GM12878 (cell line): ENCODE data around the gene SEMA4D. TPM values are rescaled to one million over a fixed set of nuclear protein-coding genes. Genes with fewer than 3 reads are reported as not detected.

Experiments
- ATAC-seq: fragments of 200-7000 bp; cut with Tn5 transposase; 3 replicates; pipeline ENCODE4 v1.9.1; 2020; ENCODE audit warnings: mild to moderate bottlenecking, moderate library complexity
- BruUV-seq: library from RNA; stranded (reverse); fragments of 400-500 nt; replicated peaks from 2 replicates; lab custom pipeline; 2021; lab: Mats Ljungman, UMichigan
- CTCF ChIA-PET: fragments of 300-600 bp; sonication (Branson Sonifier 250); formaldehyde crosslinking; extraction: SDS; loops from one replicate; lab custom pipeline; 2021; ENCODE audit warnings: inconsistent platforms; lab: Yijun Ruan, JAX
- POLR2A ChIA-PET: fragments of 350-600 bp; formaldehyde crosslinking; extraction: SDS; loops from one replicate; lab custom pipeline; 2021; ENCODE audit warnings: inconsistent platforms; lab: Charles Lee
- RAD21 ChIA-PET: fragments of 300-600 bp; sonication (Branson Sonifier 250); formaldehyde crosslinking; loops from one replicate; lab custom pipeline; 2023; ENCODE audit warnings: antibody characterized with exemption; ENCODE audit not compliant: unreplicated experiment; lab: Charles Lee
- SMC1A ChIA-PET: fragments of 300-600 bp; sonication (Branson Sonifier 250); formaldehyde crosslinking; loops from one replicate; lab custom pipeline; 2023; ENCODE audit not compliant: unreplicated experiment, uncharacterized antibody; lab: Charles Lee
- DNase-seq: peaks from one replicate; pipeline ENCODE4 v3.0.0-alpha.2; 2011; ENCODE audit warnings: low read depth, low spot score
- FAIRE-seq: peaks from 3 replicates; lab custom pipeline; 2011; peaks lifted over from hg19 to GRCh38; lab: Jason Lieb, UNC
- H2AFZ ChIP-seq: 2 replicates; pipeline ENCODE4 v1.6.0; 2011; ENCODE audit warnings: low read depth, low read length, control low read depth; ENCODE audit not compliant: control insufficient read depth
- H3K27ac ChIP-seq: 2 replicates; pipeline ENCODE4 v1.5.1; 2011; ENCODE audit warnings: control low read depth; ENCODE audit not compliant: control insufficient read depth, insufficient read depth
- H3K27me3 ChIP-seq, 2 experiments: replicated peaks in 1 of 2; 2 replicates each; pipeline versions ENCODE4 v1.6.0 to v1.6.1; 2011; ENCODE audit warnings: low read length in 1 of 2; ENCODE audit not compliant: control insufficient read depth in 2 of 2, insufficient read depth in 2 of 2
- H3K36me3 ChIP-seq, 2 experiments: 2 replicates each; pipeline ENCODE4 v1.5.1; 2011; ENCODE audit warnings: low read length in 1 of 2; ENCODE audit not compliant: control insufficient read depth in 2 of 2, insufficient read depth in 2 of 2
- H3K4me1 ChIP-seq: 2 replicates; pipeline ENCODE4 v1.6.1; 2011; ENCODE audit warnings: mild to moderate bottlenecking, low read length, moderate library complexity, mixed read lengths; ENCODE audit not compliant: control insufficient read depth, insufficient read depth
- H3K4me2 ChIP-seq: 2 replicates; pipeline ENCODE4 v1.6.0; 2011; ENCODE audit warnings: control low read depth; ENCODE audit not compliant: control insufficient read depth, insufficient read depth
- H3K4me3 ChIP-seq: fragments of 200-600 bp; sonication (generic); 2 replicates; pipeline ENCODE4 v1.5.1; 2016
- H3K79me2 ChIP-seq: 2 replicates; pipeline ENCODE4 v1.6.0; 2011; ENCODE audit warnings: low read length; ENCODE audit not compliant: control insufficient read depth, insufficient read depth
- H3K9ac ChIP-seq: 2 replicates; pipeline ENCODE4 v1.8.0; 2011; ENCODE audit warnings: low read length, control low read depth, mixed read lengths; ENCODE audit not compliant: control insufficient read depth, insufficient read depth
- H3K9me3 ChIP-seq: replicated peaks from 3 replicates; pipeline ENCODE4 v1.5.1; 2011; ENCODE audit warnings: mild to moderate bottlenecking, low read length; ENCODE audit not compliant: control insufficient read depth, insufficient read depth
- H4K20me1 ChIP-seq: 2 replicates; pipeline ENCODE4 v1.6.0; 2011; ENCODE audit not compliant: control insufficient read depth, insufficient read depth
- HDAC2 ChIP-seq: fragments of 200-600 bp; sonication (generic); IDR thresholded peaks from 2 replicates; pipeline ENCODE4 v1.6.1; 2017
- IRF4 ChIP-seq: IDR thresholded peaks from 2 replicates; pipeline ENCODE4 v1.6.1; 2011; ENCODE audit warnings: low read depth, low read length
- IRF5 ChIP-seq: fragments of 450-650 bp; IDR thresholded peaks from 2 replicates; pipeline ENCODE4 v1.6.1; 2017; ENCODE audit warnings: borderline replicate concordance
- KDM1A ChIP-seq: fragments of 200-600 bp; sonication (generic); IDR thresholded peaks from 2 replicates; pipeline ENCODE4 v1.6.1; 2016; ENCODE audit warnings: borderline replicate concordance
- KLF5 ChIP-seq: fragments of 450-650 bp; IDR thresholded peaks from 2 replicates; pipeline ENCODE4 v1.6.1; 2014; ENCODE audit warnings: mild to moderate bottlenecking; ENCODE audit not compliant: partially characterized antibody
- NBN ChIP-seq: fragments of 450-650 bp; IDR thresholded peaks from 2 replicates; pipeline ENCODE4 v1.6.1; 2016
- NFXL1 ChIP-seq: fragments of 450-650 bp; IDR thresholded peaks from 2 replicates; pipeline ENCODE4 v1.6.1; 2017; ENCODE audit warnings: antibody characterized with exemption, mild to moderate bottlenecking, borderline replicate concordance
- NFYB ChIP-seq: IDR thresholded peaks from 2 replicates; pipeline ENCODE4 v1.6.1; 2011; ENCODE audit warnings: low read depth, mild to moderate bottlenecking, low read length, improper control_type of control experiment, moderate library complexity; ENCODE audit not compliant: insufficient read depth
- NRF1 ChIP-seq: conservative IDR thresholded peaks from 2 replicates; pipeline ENCODE4 v1.6.1; 2011; ENCODE audit warnings: mild to moderate bottlenecking, low read depth, low read length, improper control_type of control experiment
- POU2F2 ChIP-seq: IDR thresholded peaks from 3 replicates; pipeline ENCODE4 v1.6.1; 2011; ENCODE audit warnings: low read depth, mild to moderate bottlenecking, low read length, borderline replicate concordance
- SKIL ChIP-seq: fragments of 450-650 bp; IDR thresholded peaks from 2 replicates; pipeline ENCODE4 v1.6.1; 2017; ENCODE audit warnings: mild to moderate bottlenecking, low read depth, inconsistent platforms; ENCODE audit not compliant: poor library complexity, severe bottlenecking
- SUPT20H ChIP-seq: IDR thresholded peaks from 2 replicates; pipeline ENCODE4 v1.6.1; 2011; ENCODE audit warnings: low read depth, mild to moderate bottlenecking, low read length, moderate library complexity, borderline replicate concordance; ENCODE audit not compliant: control insufficient read depth
- TBL1XR1 ChIP-seq: IDR thresholded peaks from 2 replicates; pipeline ENCODE4 v1.6.1; 2012; ENCODE audit warnings: low read depth, low read length, improper control_type of control experiment
- ZBTB40 ChIP-seq: fragments of 450-650 bp; IDR thresholded peaks from 2 replicates; pipeline ENCODE4 v1.6.1; 2016; ENCODE audit warnings: mild to moderate bottlenecking, moderate library complexity, borderline replicate concordance
- WGBS: methylation state at CpG from one replicate; pipeline ENCODE4 v1.1.6; 2016; ENCODE audit warnings: low lambda C conversion rate; ENCODE audit not compliant: insufficient replicate concordance, insufficient coverage; ENCODE audit errors: missing lambda C conversion rate; 5-methylcytosine and 5-hydroxymethylcytosine counted together
- in situ Hi-C: fragments of 300-500 bp; cut with MboI; formaldehyde crosslinking; loops from 9 replicates; pipeline ENCODE4 v1.14.3; 2018; ENCODE audit warnings: mixed read lengths
- intact Hi-C: fragments of 100-400 bp; cut with micrococcal nuclease; formaldehyde crosslinking; loops from one replicate; pipeline ENCODE4 v1.14.2; 2022; ENCODE audit not compliant: unreplicated experiment
- polyA plus RNA-seq, 11 experiments: library from polyadenylated mRNA; depleted of rRNA in 4 of 11; unstranded in 6 of 11; stranded (reverse) in 5 of 11; fragments of >200 nt; fragmentation: Nextera tagmentation in 4 of 11; fragmentation: Illumina TruSeq in 1 of 11; extraction: Ambion mirVana in 4 of 11; extraction: Trizol in 1 of 11; gene quantifications; 1 replicate in 1 of 11; 2 replicates in 10 of 11; pipeline versions ENCODE4 v1.2.1 to v1.2.3, GENCODE V29; 2011 to 2016; ENCODE audit warnings: inconsistent platforms in 2 of 11, missing spikeins in 2 of 11, low read depth in 1 of 11
- total RNA-seq, 4 experiments: library from RNA; depleted of rRNA in 3 of 4; stranded (reverse); fragments of >200 nt in 3 of 4; fragmentation: Illumina TruSeq in 1 of 4; extraction: Trizol in 1 of 4; gene quantifications; 2 replicates each; pipeline versions ENCODE4 v1.2.1 to v1.2.3, GENCODE V29; 2013 to 2021

Gene SEMA4D
- total and polyA plus RNA-seq, 10 of the 15 experiments (the other 5 are each of a cell fraction or from before 2014, with no cell fraction given): 15.1 to 136 (median 39.6) TPM

GRCh38 chr9:89318123-89319014, 179.5 kb downstream of the SEMA4D start, which contains the start of gene SECISBP2:
TSS of gene SECISBP2 (plus strand) at chr9:89318500. CDS start at chr9:89318577, 77 bp downstream.
- peaks cover 8% of the 10 kb centered on the region for H3K4me1 ChIP-seq
- in situ Hi-C loops (loop anchor here (25.0 kb wide), 1 partner anchor 1756 kb away; no protein-coding TSS in a partner anchor), intact Hi-C loops (loop anchor here (1.0 to 10.0 kb wide), 7 partner anchors 89 to 1484 kb away; partner anchors contain the start of genes SEMA4D and SYK)
- ATAC-seq: peak; percentile 92
- H2AFZ ChIP-seq: peak within 1 kb of the TSS; percentile 91
- WGBS: 1% methylated on average over 81 of the region's 91 CpGs
- ChIA-PET POLR2A (interaction anchor here (0.5 to 0.6 kb wide), 3 partner anchors 48 to 230 kb away, joined by 3 to 5 read pairs (median 3); no protein-coding TSS in a partner anchor), CTCF (interaction anchor here (0.6 to 0.8 kb wide), 3 partner anchors 57 to 232 kb away, joined by 4 to 8 read pairs (median 5); no protein-coding TSS in a partner anchor), RAD21 (interaction anchor here (0.6 to 2.2 kb wide), 3 partner anchors 22 to 231 kb away, joined by 4 to 12 read pairs (median 4); no protein-coding TSS in a partner anchor), SMC1A (interaction anchor here (1.4 to 4.4 kb wide), 3 partner anchors 99 to 238 kb away, joined by 4 to 23 read pairs (median 4); no protein-coding TSS in a partner anchor)
- H3K27ac ChIP-seq: peak within 1 kb of the TSS; percentile 98
- peak; percentile 79 for FAIRE-seq
- H3K4me3 ChIP-seq: peak within 1 kb of the TSS; percentile 74
- peaks cover 2 to 13% of the 10 kb centered on the region in 2 experiments; a peak in 3 of 4 replicates for H3K36me3 ChIP-seq
- no peaks in the 10 kb centered on the region for H3K9me3 ChIP-seq
- H3K9ac ChIP-seq: peak within 1 kb of the TSS; percentile 91
- DNase-seq: peak; percentile 79
- no peaks in the 10 kb centered on the region for H4K20me1 ChIP-seq
- BruUV-seq: no TSS peak
- peaks cover 90% of the 10 kb centered on the region for H3K79me2 ChIP-seq
- no peaks in the 10 kb centered on the region for H3K27me3 ChIP-seq
- peak within 1 kb of the TSS; percentile 94 for H3K4me2 ChIP-seq
- TF ChIP-seq KDM1A: no peak
- TF ChIP-seq ZBTB40: peak; percentile 96
- no peak for TF ChIP-seq IRF5
- TF ChIP-seq HDAC2: no peak
- peak; percentile 65 for TF ChIP-seq NRF1
- TF ChIP-seq TBL1XR1: peak; percentile 28; the same call in 1 of the 2 replicates
- TF ChIP-seq KLF5: peak; percentile 83
- TF ChIP-seq IRF4: no peak
- TF ChIP-seq SKIL: peak; percentile 27
- TF ChIP-seq NBN: peak; percentile 86
- TF ChIP-seq NFYB: no peak; the same call in 1 of the 2 replicates
- TF ChIP-seq SUPT20H: no peak
- peak; percentile 83 for TF ChIP-seq POU2F2
- TF ChIP-seq NFXL1: no peak
